GM21717 (cell line): ENCODE results near the gene MEF2D.

ENCODE experiments used
- ATAC-seq: cut with Tn5 transposase; IDR thresholded peaks from one replicate; pipeline ENCODE4 v1.9.1; 2021; ENCODE audit warnings: mild to moderate bottlenecking, moderate library complexity; ENCODE audit not compliant: unreplicated experiment

Gene MEF2D

GRCh38 chr1:156502391-156502893 lies 1.9 kb upstream of the MEF2D start:
- ATAC-seq = no peak

GRCh38 chr1:156500793-156501506 lies 375 bp upstream of the MEF2D start:
- ATAC-seq = peak; percentile 42

- ATAC-seq = no peak
Measured at GRCh38 chr1:156499842-156500542, 583 bp downstream of the MEF2D start.

GRCh38 chr1:156499194-156499841 lies 1.3 kb downstream of the MEF2D start:
- no peak for ATAC-seq

GRCh38 chr1:156498432-156499193 lies 2.0 kb downstream of the MEF2D start:
- no peak for ATAC-seq

GRCh38 chr1:156497743-156498431 lies 2.7 kb downstream of the MEF2D start:
- no peak for ATAC-seq

- ATAC-seq = no peak
Measured at GRCh38 chr1:156497078-156497742, 3.4 kb downstream of the MEF2D start.

- ATAC-seq = no peak
Measured at GRCh38 chr1:156496211-156496761, 4.3 kb downstream of the MEF2D start.

GRCh38 chr1:156495401-156496140 lies 5.0 kb downstream of the MEF2D start:
- ATAC-seq = no peak

- ATAC-seq = no peak
Measured at GRCh38 chr1:156494309-156494895, 6.2 kb downstream of the MEF2D start.

GRCh38 chr1:156493742-156494141 lies 6.8 kb downstream of the MEF2D start:
- no peak for ATAC-seq

GRCh38 chr1:156493154-156493631 lies 7.4 kb downstream of the MEF2D start:
- no peak for ATAC-seq

GRCh38 chr1:156492591-156493080 lies 7.9 kb downstream of the MEF2D start:
- ATAC-seq = no peak

- no peak for ATAC-seq
Measured at GRCh38 chr1:156492013-156492590, 8.5 kb downstream of the MEF2D start.

GRCh38 chr1:156491151-156491949 lies 9.2 kb downstream of the MEF2D start:
- ATAC-seq = no peak

- no peak for ATAC-seq
Measured at GRCh38 chr1:156490401-156491032, 10.1 kb downstream of the MEF2D start.

- no peak for ATAC-seq
Measured at GRCh38 chr1:156489935-156490293, 10.7 kb downstream of the MEF2D start.
